ENCODE results near the gene FAM3D. TPM values are rescaled to one million over a fixed set of nuclear protein-coding genes. Genes with fewer than 3 reads are reported as not detected.

Gene FAM3D
- total RNA-seq, 2 experiments from 2014 or later, result not detected

- no peaks in the 10 kb centered on the region for H3K9me3 Mint-ChIP-seq (ENCODE audit: insufficient read depth)
- ChIA-PET CTCF (no interaction called here), POLR2A (no interaction called here)
- DNase-seq (no peak), ATAC-seq (no peak)
- H3K27me3 Mint-ChIP-seq (ENCODE audit: low read depth), result no peaks in the 10 kb centered on the region
- H3K4me1 Mint-ChIP-seq (ENCODE audit: low read depth), result no peaks in the 10 kb centered on the region
- H3K4me3 Mint-ChIP-seq, result no peak overlapping the region
- H3K36me3 Mint-ChIP-seq (ENCODE audit: low read depth), result no peaks in the 10 kb centered on the region
- H3K27ac Mint-ChIP-seq, result no peak overlapping the region
Measured at GRCh38 chr3:58661836-58662420, 4.6 kb downstream of the FAM3D start.

DNA sequence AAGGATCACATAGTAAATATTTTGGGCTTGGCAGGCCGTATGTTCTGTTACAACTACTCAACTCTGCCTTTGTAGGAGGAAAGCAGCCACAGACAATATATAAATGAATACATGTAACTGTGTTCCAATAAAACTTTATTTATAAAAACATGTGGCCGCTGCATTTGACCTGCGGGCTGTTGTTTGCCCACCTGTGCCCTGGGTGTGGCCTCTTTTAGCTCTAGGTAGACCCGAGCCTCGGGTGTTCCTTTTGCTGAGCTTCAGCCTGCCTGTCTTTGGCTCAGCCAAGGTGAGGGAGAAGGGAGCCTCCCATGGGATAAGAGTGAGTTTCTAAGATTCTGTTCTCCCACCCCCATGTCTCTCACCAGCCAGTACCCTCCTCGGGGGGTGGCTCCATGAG, 5.6 kb downstream of the FAM3D start:
- no peak for DNase-seq
- ATAC-seq, result no peak
- Mint-ChIP-seq H3K4me1 (ENCODE audit: low read depth) (no peaks in the 10 kb centered on the region), H3K36me3 (ENCODE audit: low read depth) (no peaks in the 10 kb centered on the region), H3K27ac (no peak overlapping the region), H3K27me3 (ENCODE audit: low read depth) (no peaks in the 10 kb centered on the region), H3K4me3 (no peak overlapping the region), H3K9me3 (ENCODE audit: insufficient read depth) (no peaks in the 10 kb centered on the region)
- ChIA-PET POLR2A (no interaction called here), CTCF (no interaction called here)

GRCh38 chr3:58659051-58659675, 7.4 kb downstream of the FAM3D start:
- no peak overlapping the region for H3K27ac Mint-ChIP-seq
- ChIA-PET CTCF (no interaction called here), POLR2A (no interaction called here)
- no peak overlapping the region for H3K4me3 Mint-ChIP-seq
- H3K27me3 Mint-ChIP-seq (ENCODE audit: low read depth), result peaks cover 3% of the 10 kb centered on the region
- H3K36me3 Mint-ChIP-seq (ENCODE audit: low read depth), result no peaks in the 10 kb centered on the region
- no peak for DNase-seq
- no peak for ATAC-seq
- H3K9me3 Mint-ChIP-seq (ENCODE audit: insufficient read depth), result no peaks in the 10 kb centered on the region
- no peaks in the 10 kb centered on the region for H3K4me1 Mint-ChIP-seq (ENCODE audit: low read depth)

- no peak for DNase-seq
- no peak for ATAC-seq
- no peak overlapping the region for H3K4me3 Mint-ChIP-seq
- no peaks in the 10 kb centered on the region for H3K4me1 Mint-ChIP-seq (ENCODE audit: low read depth)
- no peak overlapping the region for H3K27ac Mint-ChIP-seq
- H3K27me3 Mint-ChIP-seq (ENCODE audit: low read depth), result peaks cover 3% of the 10 kb centered on the region
- CTCF ChIA-PET, result no interaction called here
- POLR2A ChIA-PET, result no interaction called here
- H3K36me3 Mint-ChIP-seq (ENCODE audit: low read depth), result no peaks in the 10 kb centered on the region
- no peaks in the 10 kb centered on the region for H3K9me3 Mint-ChIP-seq (ENCODE audit: insufficient read depth)
Measured at GRCh38 chr3:58658508-58658907, 8.1 kb downstream of the FAM3D start.

- ChIA-PET POLR2A (no interaction called here), CTCF (no interaction called here)
- Mint-ChIP-seq H3K4me1 (ENCODE audit: low read depth) (no peaks in the 10 kb centered on the region), H3K27me3 (ENCODE audit: low read depth) (peaks cover 3% of the 10 kb centered on the region), H3K9me3 (ENCODE audit: insufficient read depth) (no peaks in the 10 kb centered on the region), H3K27ac (no peak overlapping the region), H3K4me3 (no peak overlapping the region), H3K36me3 (ENCODE audit: low read depth) (no peaks in the 10 kb centered on the region)
- ATAC-seq (no peak), DNase-seq (no peak)
Measured at GRCh38 chr3:58657571-58658141, 8.9 kb downstream of the FAM3D start.

DNA sequence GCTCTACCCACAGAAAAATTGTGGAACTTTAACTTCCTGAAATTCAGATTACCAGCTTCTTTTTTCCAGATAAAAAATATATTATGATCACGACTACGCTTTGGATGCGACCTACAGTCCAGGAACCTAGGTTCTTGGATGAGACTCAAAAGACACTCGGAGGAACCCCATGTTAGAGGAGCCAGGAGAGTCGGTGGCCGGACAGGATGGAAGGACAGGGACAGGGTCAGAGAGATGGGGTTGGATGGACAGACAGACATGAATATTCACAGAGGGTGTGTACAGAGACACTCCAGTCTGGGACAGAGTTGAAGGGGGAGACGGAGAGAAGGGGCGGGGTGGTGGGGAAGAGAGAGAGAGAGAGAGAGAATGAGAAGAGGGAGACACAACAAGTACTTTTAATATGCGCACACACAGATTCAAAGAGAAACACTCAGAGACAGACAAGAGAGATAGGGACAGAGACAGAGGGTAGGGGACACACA, 9.5 kb downstream of the FAM3D start:
- no peak for ATAC-seq
- DNase-seq, result no peak
- H3K9me3 Mint-ChIP-seq (ENCODE audit: insufficient read depth), result no peaks in the 10 kb centered on the region
- CTCF ChIA-PET, result no interaction called here
- no peak overlapping the region for H3K4me3 Mint-ChIP-seq
- H3K4me1 Mint-ChIP-seq (ENCODE audit: low read depth), result no peaks in the 10 kb centered on the region
- H3K36me3 Mint-ChIP-seq (ENCODE audit: low read depth), result no peaks in the 10 kb centered on the region
- peaks cover 3% of the 10 kb centered on the region for H3K27me3 Mint-ChIP-seq (ENCODE audit: low read depth)
- POLR2A ChIA-PET, result no interaction called here
- no peak overlapping the region for H3K27ac Mint-ChIP-seq

- CTCF ChIA-PET, result no interaction called here
- DNase-seq (no peak), ATAC-seq (no peak)
- no peaks in the 10 kb centered on the region for H3K9me3 Mint-ChIP-seq (ENCODE audit: insufficient read depth)
- H3K4me1 Mint-ChIP-seq (ENCODE audit: low read depth), result no peaks in the 10 kb centered on the region
- no peak overlapping the region for H3K27ac Mint-ChIP-seq
- no peaks in the 10 kb centered on the region for H3K36me3 Mint-ChIP-seq (ENCODE audit: low read depth)
- POLR2A ChIA-PET, result no interaction called here
- no peak overlapping the region for H3K4me3 Mint-ChIP-seq
- peaks cover 3% of the 10 kb centered on the region for H3K27me3 Mint-ChIP-seq (ENCODE audit: low read depth)
Measured at GRCh38 chr3:58656631-58657030, 9.9 kb downstream of the FAM3D start.

- Mint-ChIP-seq H3K9me3 (ENCODE audit: insufficient read depth) (no peaks in the 10 kb centered on the region), H3K4me1 (ENCODE audit: low read depth) (no peaks in the 10 kb centered on the region), H3K27ac (no peak overlapping the region), H3K27me3 (ENCODE audit: low read depth) (peaks cover 3% of the 10 kb centered on the region), H3K4me3 (no peak overlapping the region), H3K36me3 (ENCODE audit: low read depth) (no peaks in the 10 kb centered on the region)
- DNase-seq (no peak), ATAC-seq (no peak)
- ChIA-PET POLR2A (no interaction called here), CTCF (no interaction called here)
Measured at GRCh38 chr3:58654466-58654865, 12.1 kb downstream of the FAM3D start.

DNA sequence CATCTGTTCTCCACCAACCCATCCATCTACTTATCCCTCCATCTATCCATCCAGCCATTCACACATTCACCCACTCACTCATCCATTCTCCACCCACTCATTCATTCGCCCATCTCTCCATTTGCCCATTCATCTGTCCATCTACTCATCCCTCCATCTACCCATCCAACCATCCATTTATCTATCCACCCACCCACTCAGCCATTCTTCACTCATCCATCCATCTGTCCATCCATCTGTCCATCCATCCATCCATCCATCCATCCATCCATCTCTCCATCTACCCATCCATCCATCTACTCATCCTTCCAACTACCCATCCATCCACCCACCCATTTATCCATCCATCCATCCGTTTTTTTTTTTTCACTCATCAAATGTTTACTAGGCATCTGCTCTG, 13.9 kb downstream of the FAM3D start:
- ATAC-seq (no peak), DNase-seq (no peak)
- Mint-ChIP-seq H3K27me3 (ENCODE audit: low read depth) (peaks cover 3% of the 10 kb centered on the region), H3K9me3 (ENCODE audit: insufficient read depth) (no peaks in the 10 kb centered on the region), H3K36me3 (ENCODE audit: low read depth) (no peaks in the 10 kb centered on the region), H3K4me3 (no peak overlapping the region), H3K27ac (no peak overlapping the region), H3K4me1 (ENCODE audit: low read depth) (no peaks in the 10 kb centered on the region)
- ChIA-PET POLR2A (no interaction called here), CTCF (no interaction called here)

DNA sequence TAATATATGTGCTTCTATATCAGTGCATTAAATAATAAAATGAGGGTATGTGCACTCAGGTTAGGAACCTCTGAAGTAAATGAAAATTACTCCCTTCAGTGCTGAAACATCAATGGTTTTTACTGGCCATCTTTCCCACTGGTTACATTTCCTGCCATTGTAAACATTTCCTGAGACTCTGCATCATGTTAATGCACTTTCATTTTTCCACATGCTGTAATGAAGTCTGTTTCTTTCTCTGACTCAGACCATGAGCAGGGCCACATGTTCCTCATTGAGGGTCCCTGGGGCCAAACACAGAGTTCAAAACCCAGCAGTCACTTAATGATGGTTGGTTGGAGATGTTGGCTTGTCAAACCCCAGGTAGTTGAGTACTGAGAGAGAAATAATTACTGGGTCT, 15.3 kb downstream of the FAM3D start:
- Mint-ChIP-seq H3K36me3 (ENCODE audit: low read depth) (no peaks in the 10 kb centered on the region), H3K27me3 (ENCODE audit: low read depth) (peaks cover 3% of the 10 kb centered on the region), H3K4me3 (no peak overlapping the region), H3K9me3 (ENCODE audit: insufficient read depth) (no peaks in the 10 kb centered on the region), H3K27ac (no peak overlapping the region), H3K4me1 (ENCODE audit: low read depth) (no peaks in the 10 kb centered on the region)
- CTCF ChIA-PET, result no interaction called here
- ATAC-seq (no peak), DNase-seq (no peak)
- POLR2A ChIA-PET, result no interaction called here

- DNase-seq (no peak), ATAC-seq (no peak)
- Mint-ChIP-seq H3K4me1 (ENCODE audit: low read depth) (no peaks in the 10 kb centered on the region), H3K36me3 (ENCODE audit: low read depth) (no peaks in the 10 kb centered on the region), H3K27me3 (ENCODE audit: low read depth) (no peaks in the 10 kb centered on the region), H3K9me3 (ENCODE audit: insufficient read depth) (no peaks in the 10 kb centered on the region), H3K4me3 (no peak overlapping the region), H3K27ac (no peak overlapping the region)
- ChIA-PET POLR2A (no interaction called here), CTCF (no interaction called here)
Measured at GRCh38 chr3:58647381-58648141, 19.0 kb downstream of the FAM3D start.

GRCh38 chr3:58646503-58646902, 20.1 kb downstream of the FAM3D start:
- POLR2A ChIA-PET, result no interaction called here
- Mint-ChIP-seq H3K9me3 (ENCODE audit: insufficient read depth) (no peaks in the 10 kb centered on the region), H3K4me3 (no peak overlapping the region), H3K36me3 (ENCODE audit: low read depth) (no peaks in the 10 kb centered on the region), H3K27ac (no peak overlapping the region), H3K4me1 (ENCODE audit: low read depth) (no peaks in the 10 kb centered on the region), H3K27me3 (ENCODE audit: low read depth) (no peaks in the 10 kb centered on the region)
- no peak for DNase-seq
- CTCF ChIA-PET, result no interaction called here
- no peak for ATAC-seq
